RWPE1 (cell line): ENCODE measurements around the gene RTCA.
A peak's percentile ranks its signal among the peaks of the same experiment; 100 is the strongest.

Experiments
- CTCF ChIA-PET: fragments of 350-600 bp; sonication (Branson Sonifier 250); formaldehyde crosslinking; extraction: SDS; loops from one replicate; lab custom pipeline; 2021; lab: Yijun Ruan, JAX
- POLR2A ChIA-PET: fragments of 400-600 bp; formaldehyde crosslinking; extraction: SDS; loops from one replicate; lab custom pipeline; 2020; ENCODE audit warnings: antibody characterized with exemption; ENCODE audit not compliant: low non-redundant PET; lab: Yijun Ruan, JAX
- DNase-seq: peaks from one replicate; pipeline ENCODE4 v3.0.0; 2012; ENCODE audit warnings: low spot score
- H3K27ac ChIP-seq: fragments of 450-650 bp; 2 replicates; pipeline ENCODE4 v1.5.1; 2017
- TF ChIP-seq, protein P1 (sequence below): fragments of 450-650 bp; conservative IDR thresholded peaks from 2 replicates; pipeline ENCODE4 v1.5.1; 2017; ENCODE audit warnings: low read depth, mild to moderate bottlenecking

The RTCA gene

DNA sequence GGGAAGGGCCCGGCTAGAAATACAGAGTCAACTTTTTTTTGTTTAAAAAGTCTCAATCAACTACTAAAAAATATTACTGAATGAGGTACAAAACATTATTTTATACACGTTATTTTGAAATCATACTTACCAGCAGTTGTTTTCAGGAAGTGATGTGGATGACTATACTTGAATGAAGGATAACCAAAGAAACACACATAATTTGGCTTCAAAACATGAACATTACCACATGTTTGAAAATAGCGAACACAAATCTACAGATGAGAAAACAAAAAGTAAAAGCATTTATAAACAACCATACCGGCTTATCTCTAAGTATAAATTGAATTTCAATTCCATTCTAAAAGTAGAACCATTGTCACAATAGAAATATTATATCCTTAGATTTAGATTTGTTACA is 25.4 kb upstream of the RTCA start:
- no peak for DNase-seq

DNA sequence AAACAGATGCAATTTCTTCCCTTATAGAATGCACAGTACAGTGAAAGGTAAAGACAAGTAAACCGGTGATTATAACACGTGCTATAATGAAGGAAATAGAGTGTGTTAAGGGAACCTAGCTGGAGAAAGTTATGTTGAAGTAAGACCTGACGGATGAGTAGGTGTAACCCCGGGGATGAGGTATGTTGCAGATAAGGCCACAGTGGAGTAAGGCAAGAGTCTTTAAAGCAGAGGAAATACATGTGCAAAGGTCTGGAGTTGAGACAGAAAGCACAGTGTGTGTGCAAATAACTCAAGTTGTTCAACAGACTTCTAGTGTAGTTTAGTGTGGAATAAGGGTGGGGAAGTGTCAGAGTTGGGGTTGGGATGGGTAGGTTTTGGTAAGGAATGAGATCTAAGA is 19.3 kb upstream of the RTCA start:
- ChIA-PET CTCF (interaction anchor here (0.7 kb wide), 1 partner anchor 543 kb away, joined by 3 read pairs; no protein-coding TSS in a partner anchor), POLR2A (no interaction called here)
- TF ChIP-seq, protein P1, sequence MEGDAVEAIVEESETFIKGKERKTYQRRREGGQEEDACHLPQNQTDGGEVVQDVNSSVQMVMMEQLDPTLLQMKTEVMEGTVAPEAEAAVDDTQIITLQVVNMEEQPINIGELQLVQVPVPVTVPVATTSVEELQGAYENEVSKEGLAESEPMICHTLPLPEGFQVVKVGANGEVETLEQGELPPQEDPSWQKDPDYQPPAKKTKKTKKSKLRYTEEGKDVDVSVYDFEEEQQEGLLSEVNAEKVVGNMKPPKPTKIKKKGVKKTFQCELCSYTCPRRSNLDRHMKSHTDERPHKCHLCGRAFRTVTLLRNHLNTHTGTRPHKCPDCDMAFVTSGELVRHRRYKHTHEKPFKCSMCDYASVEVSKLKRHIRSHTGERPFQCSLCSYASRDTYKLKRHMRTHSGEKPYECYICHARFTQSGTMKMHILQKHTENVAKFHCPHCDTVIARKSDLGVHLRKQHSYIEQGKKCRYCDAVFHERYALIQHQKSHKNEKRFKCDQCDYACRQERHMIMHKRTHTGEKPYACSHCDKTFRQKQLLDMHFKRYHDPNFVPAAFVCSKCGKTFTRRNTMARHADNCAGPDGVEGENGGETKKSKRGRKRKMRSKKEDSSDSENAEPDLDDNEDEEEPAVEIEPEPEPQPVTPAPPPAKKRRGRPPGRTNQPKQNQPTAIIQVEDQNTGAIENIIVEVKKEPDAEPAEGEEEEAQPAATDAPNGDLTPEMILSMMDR = no peak
- no peak overlapping the region for H3K27ac ChIP-seq
- no peak for DNase-seq

More for the DNA sequence above, 25.4 kb upstream of the RTCA start:
- TF ChIP-seq, protein P1 = no peak
- ChIA-PET CTCF (no interaction called here), POLR2A (no interaction called here)
- no peak overlapping the region for H3K27ac ChIP-seq

DNA sequence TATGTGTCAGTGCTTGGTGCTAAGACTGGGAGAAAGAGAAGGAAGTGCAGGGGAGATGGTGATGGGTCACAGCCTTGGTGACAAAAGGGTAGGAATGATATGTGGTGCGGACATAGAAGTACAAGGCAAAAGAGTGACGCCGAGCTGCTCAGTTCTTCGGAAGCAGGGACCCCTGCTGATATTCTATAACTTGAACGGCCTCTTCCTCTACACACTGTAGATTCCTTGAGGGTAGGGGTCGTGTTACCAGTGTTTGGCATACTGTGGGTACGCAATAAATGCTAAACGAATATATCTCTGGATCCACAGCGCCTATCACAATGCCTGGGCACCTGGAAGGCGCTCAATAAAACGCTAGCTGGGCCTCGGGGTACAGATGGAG is 16.9 kb upstream of the RTCA start:
- H3K27ac ChIP-seq = peak overlapping the region; percentile 78
- ChIA-PET POLR2A (interaction anchor here (0.6 kb wide), 1 partner anchor 10 kb away, joined by 6 read pairs; no protein-coding TSS in a partner anchor), CTCF (no interaction called here)
- DNase-seq = no peak
- TF ChIP-seq, protein P1 = no peak

DNA sequence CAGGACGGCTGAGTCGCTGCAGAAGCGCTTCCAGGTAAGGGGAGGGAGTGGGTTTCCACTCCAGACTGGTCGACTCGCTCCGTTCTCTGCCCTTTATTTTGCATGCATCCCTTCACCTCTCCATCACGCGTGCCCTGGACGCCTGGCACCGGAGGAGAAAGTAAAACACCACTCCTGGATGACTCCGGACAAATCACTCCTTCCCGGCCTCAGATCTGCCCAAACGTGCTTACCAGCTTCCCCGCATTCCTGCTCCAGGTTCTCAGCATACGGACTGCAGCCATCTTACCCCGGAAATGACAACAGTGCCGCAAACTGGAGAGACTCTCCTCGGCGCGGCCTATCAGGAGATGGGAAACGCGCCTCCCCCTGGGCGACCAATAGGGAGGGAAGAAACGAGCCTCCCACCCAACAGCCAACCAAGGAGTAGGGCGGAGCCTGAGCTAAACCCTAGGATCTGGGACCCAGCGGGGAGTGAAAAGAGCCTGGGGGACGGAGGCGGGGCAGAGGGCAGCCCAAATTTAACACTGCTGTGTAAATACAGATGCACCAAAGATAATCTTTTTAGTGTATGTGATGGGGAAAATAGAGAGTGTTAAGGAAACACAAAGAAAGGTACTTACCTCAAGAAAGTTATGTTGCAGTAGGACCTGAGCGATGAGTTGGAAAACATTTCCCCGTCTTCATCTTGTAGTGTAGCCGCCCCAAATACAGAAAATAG is 16.3 kb upstream of the RTCA start, which contains the start of gene DBT:
TSS of gene DBT (minus strand) at position 298 of the 721 bp plus-strand sequence. CDS start at position 284, 14 bp downstream.
- TF ChIP-seq, protein P1 = no peak
- ChIA-PET CTCF (no interaction called here), POLR2A (interaction anchor here (0.6 kb wide), 1 partner anchor 10 kb away, joined by 6 read pairs; no protein-coding TSS in a partner anchor)
- DNase-seq = peak; percentile 99
- H3K27ac ChIP-seq = peak within 1 kb of the TSS; percentile 78

DNA sequence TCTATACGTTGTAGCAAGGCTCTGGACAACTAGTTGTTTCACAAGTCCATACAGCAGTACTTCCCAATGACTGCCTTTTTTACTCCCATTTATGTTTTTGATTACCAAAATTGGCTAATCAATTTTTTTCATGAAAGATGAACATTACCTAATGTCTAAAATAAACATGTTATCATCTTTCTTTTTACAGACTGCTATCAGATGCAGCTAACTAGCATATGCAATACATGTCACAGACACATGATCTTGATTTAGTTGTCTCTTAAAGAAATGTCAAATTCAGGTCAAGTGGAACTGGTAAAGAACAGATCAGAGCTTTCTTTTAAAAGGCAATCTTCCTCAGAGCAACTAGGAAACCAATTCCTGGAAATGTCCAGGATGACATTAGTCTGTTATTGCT is 15.8 kb upstream of the RTCA start:
- H3K27ac ChIP-seq = no peak overlapping the region
- no peak for DNase-seq
- TF ChIP-seq, protein P1 = no peak
- ChIA-PET CTCF (no interaction called here), POLR2A (no interaction called here)

DNA sequence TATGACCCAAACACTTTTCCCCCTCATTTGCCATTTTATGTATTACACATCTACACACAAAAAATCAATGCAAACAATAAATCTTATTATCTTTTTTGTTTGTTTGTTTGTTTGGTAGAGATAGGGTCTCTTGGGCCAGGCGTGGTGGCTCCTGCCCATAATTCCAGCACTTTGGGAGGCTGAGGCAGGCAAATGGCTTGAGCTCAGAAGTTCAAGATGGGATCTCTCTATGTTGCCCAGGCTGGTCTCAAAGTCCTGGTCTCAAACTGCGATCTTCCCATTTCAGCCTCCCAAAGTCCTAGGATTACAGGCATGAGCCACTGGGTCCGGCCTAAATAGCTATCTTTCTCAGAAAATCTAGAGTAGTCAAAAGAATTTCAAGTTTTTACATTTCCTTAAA is 15.2 kb upstream of the RTCA start:
- DNase-seq = no peak
- ChIA-PET CTCF (no interaction called here), POLR2A (no interaction called here)
- H3K27ac ChIP-seq = no peak overlapping the region
- TF ChIP-seq, protein P1 = no peak
